ENCODE measurements around the gene MRPS16. TPM values are rescaled to one million over a fixed set of nuclear protein-coding genes. Genes with fewer than 3 reads are reported as not detected.

MRPS16 gene
- total and polyA plus RNA-seq, 2 of the 13 experiments (the other 11 are each of a cell fraction or from before 2014, with no cell fraction given): 70.1 to 135 TPM

DNA sequence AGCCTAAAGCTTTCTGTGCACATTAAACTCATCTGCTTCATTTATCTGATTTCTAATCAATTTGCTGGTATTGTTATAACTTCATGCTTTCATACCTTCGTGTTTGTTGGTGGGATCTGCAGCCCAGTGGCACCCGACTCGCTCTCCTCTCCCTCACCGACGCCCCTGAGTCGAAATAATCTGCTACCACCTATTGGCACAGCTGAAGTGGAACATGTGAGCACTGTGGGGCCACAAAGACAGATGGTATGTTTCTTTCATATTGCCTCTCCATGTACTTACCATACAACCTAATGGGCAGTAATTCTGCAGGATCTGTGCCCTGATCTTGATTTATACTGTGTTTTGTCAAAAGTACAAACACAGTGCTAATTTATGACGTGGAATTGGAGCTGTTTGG is 17.7 kb downstream of the MRPS16 start (continued):
- TF ChIP-seq, protein P1, sequence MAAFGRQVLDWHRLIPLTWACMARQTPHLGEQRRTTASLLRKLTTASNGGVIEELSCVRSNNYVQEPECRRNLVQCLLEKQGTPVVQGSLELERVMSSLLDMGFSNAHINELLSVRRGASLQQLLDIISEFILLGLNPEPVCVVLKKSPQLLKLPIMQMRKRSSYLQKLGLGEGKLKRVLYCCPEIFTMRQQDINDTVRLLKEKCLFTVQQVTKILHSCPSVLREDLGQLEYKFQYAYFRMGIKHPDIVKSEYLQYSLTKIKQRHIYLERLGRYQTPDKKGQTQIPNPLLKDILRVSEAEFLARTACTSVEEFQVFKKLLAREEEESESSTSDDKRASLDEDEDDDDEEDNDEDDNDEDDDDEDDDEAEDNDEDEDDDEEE (CRISPR knock-in tag; IDR thresholded peaks at IDR 0.05): no peak
- TF ChIP-seq, protein P2, sequence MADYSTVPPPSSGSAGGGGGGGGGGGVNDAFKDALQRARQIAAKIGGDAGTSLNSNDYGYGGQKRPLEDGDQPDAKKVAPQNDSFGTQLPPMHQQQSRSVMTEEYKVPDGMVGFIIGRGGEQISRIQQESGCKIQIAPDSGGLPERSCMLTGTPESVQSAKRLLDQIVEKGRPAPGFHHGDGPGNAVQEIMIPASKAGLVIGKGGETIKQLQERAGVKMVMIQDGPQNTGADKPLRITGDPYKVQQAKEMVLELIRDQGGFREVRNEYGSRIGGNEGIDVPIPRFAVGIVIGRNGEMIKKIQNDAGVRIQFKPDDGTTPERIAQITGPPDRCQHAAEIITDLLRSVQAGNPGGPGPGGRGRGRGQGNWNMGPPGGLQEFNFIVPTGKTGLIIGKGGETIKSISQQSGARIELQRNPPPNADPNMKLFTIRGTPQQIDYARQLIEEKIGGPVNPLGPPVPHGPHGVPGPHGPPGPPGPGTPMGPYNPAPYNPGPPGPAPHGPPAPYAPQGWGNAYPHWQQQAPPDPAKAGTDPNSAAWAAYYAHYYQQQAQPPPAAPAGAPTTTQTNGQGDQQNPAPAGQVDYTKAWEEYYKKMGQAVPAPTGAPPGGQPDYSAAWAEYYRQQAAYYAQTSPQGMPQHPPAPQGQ (CRISPR knock-in tag; IDR thresholded peaks at IDR 0.05; ENCODE audit: borderline replicate concordance): no peak
- TF ChIP-seq HNRNPH1 (optimal IDR thresholded peaks at IDR 0.05; ENCODE audit: low read depth, low read length): no peak
- TF ChIP-seq ZNF34 (CRISPR knock-in tag; IDR thresholded peaks at IDR 0.05; ENCODE audit: borderline replicate concordance): no peak
- TF ChIP-seq ZNF570 (CRISPR knock-in tag; IDR thresholded peaks at IDR 0.05; ENCODE audit: borderline replicate concordance): no peak
- TF ChIP-seq, protein P3, sequence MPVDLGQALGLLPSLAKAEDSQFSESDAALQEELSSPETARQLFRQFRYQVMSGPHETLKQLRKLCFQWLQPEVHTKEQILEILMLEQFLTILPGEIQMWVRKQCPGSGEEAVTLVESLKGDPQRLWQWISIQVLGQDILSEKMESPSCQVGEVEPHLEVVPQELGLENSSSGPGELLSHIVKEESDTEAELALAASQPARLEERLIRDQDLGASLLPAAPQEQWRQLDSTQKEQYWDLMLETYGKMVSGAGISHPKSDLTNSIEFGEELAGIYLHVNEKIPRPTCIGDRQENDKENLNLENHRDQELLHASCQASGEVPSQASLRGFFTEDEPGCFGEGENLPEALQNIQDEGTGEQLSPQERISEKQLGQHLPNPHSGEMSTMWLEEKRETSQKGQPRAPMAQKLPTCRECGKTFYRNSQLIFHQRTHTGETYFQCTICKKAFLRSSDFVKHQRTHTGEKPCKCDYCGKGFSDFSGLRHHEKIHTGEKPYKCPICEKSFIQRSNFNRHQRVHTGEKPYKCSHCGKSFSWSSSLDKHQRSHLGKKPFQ (CRISPR knock-in tag; IDR thresholded peaks at IDR 0.05; ENCODE audit: insufficient replicate concordance): no peak
- no peak for TF ChIP-seq PPARG (CRISPR knock-in tag; conservative IDR thresholded peaks at IDR 0.05)
- TF ChIP-seq ELF1 (CRISPR knock-in tag; IDR thresholded peaks at IDR 0.05): no peak

DNA sequence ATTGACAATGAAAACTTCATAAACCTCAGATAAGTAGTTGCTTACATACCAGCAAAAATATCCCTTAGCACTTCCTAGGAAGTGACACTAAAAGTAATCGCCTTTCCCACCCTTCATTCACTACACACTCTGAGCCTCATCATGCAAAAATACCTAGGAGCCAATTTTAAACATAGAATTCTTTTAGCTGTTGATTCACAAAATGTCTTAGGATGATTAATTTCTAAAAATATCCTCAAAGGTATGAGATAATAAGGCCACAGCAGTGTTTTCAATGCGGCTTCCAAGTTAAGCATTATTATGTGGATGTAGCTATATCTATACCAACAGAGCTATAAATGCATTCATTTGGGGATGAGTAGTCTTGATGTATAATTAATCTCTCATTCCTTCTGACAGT is 18.6 kb downstream of the MRPS16 start:
- ChIA-PET POLR2A (interaction anchor here (1.5 kb wide), 1 partner anchor 13 kb away, joined by 5 read pairs; the partner anchor contains the start of gene DNAJC9), CTCF (ENCODE audit: low intra/inter-chr PET ratio, low total read pairs) (no interaction called here)
- H3K9ac ChIP-seq (ENCODE audit: insufficient read depth, low read depth, low read length): no peak overlapping the region
- in situ Hi-C loops (cut with HindIII; ENCODE audit: extremely low pct_ligation_motif_present, low pct_unique_long_range_greater_than_20kb): no loop called here
- no peaks in the 10 kb centered on the region for H4K20me1 ChIP-seq (ENCODE audit: insufficient read depth, low read length)
- peaks cover 1 to 12% of the 10 kb centered on the region in 2 experiments; a peak in 4 of 5 replicates for H3K36me3 ChIP-seq (replicated peaks in 1 of 2; ENCODE audit: control insufficient read depth in 1 of 2, insufficient read depth in 2 of 2, low read length in 2 of 2)
- BruUV-seq (replicated peaks): no TSS peak
- no peaks in the 10 kb centered on the region for H3K79me2 ChIP-seq (ENCODE audit: insufficient read depth, low read length)
- no peak for TF ChIP-seq ZNF501 (CRISPR knock-in tag; IDR thresholded peaks at IDR 0.05)
- no peak for TF ChIP-seq ZSCAN29 (CRISPR knock-in tag; conservative IDR thresholded peaks at IDR 0.05)
- H3K4me2 ChIP-seq (ENCODE audit: low read depth, low read length): no peak overlapping the region
- no peak for ATAC-seq
- H2AFZ ChIP-seq (ENCODE audit: low read length): no peak overlapping the region
- no peaks in the 10 kb centered on the region for H3K9me3 ChIP-seq (ENCODE audit: low read length)
- H3K4me3 ChIP-seq (replicated peaks in 1 of 3; ENCODE audit: insufficient read depth in 1 of 3, low read depth in 2 of 3, low read length in 3 of 3): no peak overlapping the region
- intact Hi-C loops (cut with micrococcal nuclease; ENCODE audit: unreplicated experiment): no loop called here
- no peak overlapping the region for H3K27ac ChIP-seq (ENCODE audit: extremely low read length, insufficient read depth, low read length)
- DNase-seq (ENCODE audit: low spot score): no peak
- H3K27me3 ChIP-seq (ENCODE audit: control insufficient read depth in 1 of 2, insufficient read depth in 2 of 2, low read length in 2 of 2): no peaks in the 10 kb centered on the region
- FAIRE-seq: no peak
- no peaks in the 10 kb centered on the region for H3K4me1 ChIP-seq (ENCODE audit: insufficient read depth, low read length)
- 97% methylated on average over 2 of the region's 2 CpGs for WGBS (ENCODE audit: low lambda C conversion rate)
